ENCODE data around the gene NR4A3.

- TF ChIP-seq CTCF (conservative IDR thresholded peaks at IDR 0.05; ENCODE audit: low read depth in 2 of 2) = no peak
- no peak for TF ChIP-seq POLR2AphosphoS5 (IDR thresholded peaks at IDR 0.05; ENCODE audit: low read depth)
- TF ChIP-seq, protein P1, sequence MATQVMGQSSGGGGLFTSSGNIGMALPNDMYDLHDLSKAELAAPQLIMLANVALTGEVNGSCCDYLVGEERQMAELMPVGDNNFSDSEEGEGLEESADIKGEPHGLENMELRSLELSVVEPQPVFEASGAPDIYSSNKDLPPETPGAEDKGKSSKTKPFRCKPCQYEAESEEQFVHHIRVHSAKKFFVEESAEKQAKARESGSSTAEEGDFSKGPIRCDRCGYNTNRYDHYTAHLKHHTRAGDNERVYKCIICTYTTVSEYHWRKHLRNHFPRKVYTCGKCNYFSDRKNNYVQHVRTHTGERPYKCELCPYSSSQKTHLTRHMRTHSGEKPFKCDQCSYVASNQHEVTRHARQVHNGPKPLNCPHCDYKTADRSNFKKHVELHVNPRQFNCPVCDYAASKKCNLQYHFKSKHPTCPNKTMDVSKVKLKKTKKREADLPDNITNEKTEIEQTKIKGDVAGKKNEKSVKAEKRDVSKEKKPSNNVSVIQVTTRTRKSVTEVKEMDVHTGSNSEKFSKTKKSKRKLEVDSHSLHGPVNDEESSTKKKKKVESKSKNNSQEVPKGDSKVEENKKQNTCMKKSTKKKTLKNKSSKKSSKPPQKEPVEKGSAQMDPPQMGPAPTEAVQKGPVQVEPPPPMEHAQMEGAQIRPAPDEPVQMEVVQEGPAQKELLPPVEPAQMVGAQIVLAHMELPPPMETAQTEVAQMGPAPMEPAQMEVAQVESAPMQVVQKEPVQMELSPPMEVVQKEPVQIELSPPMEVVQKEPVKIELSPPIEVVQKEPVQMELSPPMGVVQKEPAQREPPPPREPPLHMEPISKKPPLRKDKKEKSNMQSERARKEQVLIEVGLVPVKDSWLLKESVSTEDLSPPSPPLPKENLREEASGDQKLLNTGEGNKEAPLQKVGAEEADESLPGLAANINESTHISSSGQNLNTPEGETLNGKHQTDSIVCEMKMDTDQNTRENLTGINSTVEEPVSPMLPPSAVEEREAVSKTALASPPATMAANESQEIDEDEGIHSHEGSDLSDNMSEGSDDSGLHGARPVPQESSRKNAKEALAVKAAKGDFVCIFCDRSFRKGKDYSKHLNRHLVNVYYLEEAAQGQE (IDR thresholded peaks at IDR 0.05; ENCODE audit: unreplicated experiment) = no peak
- no peak for TF ChIP-seq EZH2 (IDR thresholded peaks at IDR 0.05; ENCODE audit: low read depth, unreplicated experiment)
- TF ChIP-seq ZNF331 (CRISPR knock-in tag; IDR thresholded peaks at IDR 0.05; ENCODE audit: low read depth) = no peak
- TF ChIP-seq EZH2phosphoT487 (IDR thresholded peaks at IDR 0.05; ENCODE audit: unreplicated experiment) = no peak
- TF ChIP-seq ZNF114 (CRISPR knock-in tag; IDR thresholded peaks at IDR 0.05) = no peak
- TF ChIP-seq STAT1 (IDR thresholded peaks at IDR 0.05; ENCODE audit: unreplicated experiment) = no peak
- no peak for TF ChIP-seq JUNB (IDR thresholded peaks at IDR 0.05; ENCODE audit: unreplicated experiment)
Observed at GRCh38 chr9:99809586-99810319, 11.9 kb upstream of the NR4A3 start.

Measured in GM23338 (cell line).